GM18951 (cell line): ENCODE data around the gene ARHGAP23.
"Not testable (repeated sequence)": the region's sequence is repeated elsewhere in the genome, so short reads cannot be mapped to it uniquely, and the experiment has no call there.

Experiments
- POLR2A ChIP-seq: IDR thresholded peaks from 4 replicates; pipeline ENCODE4 v1.6.1; 2011; ENCODE audit warnings: mild to moderate bottlenecking; ENCODE audit not compliant: insufficient read length, insufficient read depth; ENCODE audit errors: extremely low read depth
- in situ Hi-C: fragments of 300-500 bp; cut with MboI; formaldehyde crosslinking; loops from one replicate; pipeline ENCODE4 v1.12.0; 2022; ENCODE audit warnings: low sequenced_read_pairs, mixed read lengths, inconsistent platforms; ENCODE audit not compliant: unreplicated experiment

The ARHGAP23 gene

GRCh38 chr17:38464723-38465390 lies 36.6 kb downstream of the ARHGAP23 start:
- TF ChIP-seq POLR2A: no peak
- in situ Hi-C loops: no loop called here

- no peak for TF ChIP-seq POLR2A
- in situ Hi-C loops: no loop called here
Observed at GRCh38 chr17:38465391-38466345, 37.4 kb downstream of the ARHGAP23 start.

GRCh38 chr17:38466346-38467315 lies 38.4 kb downstream of the ARHGAP23 start:
- in situ Hi-C loops: no loop called here
- TF ChIP-seq POLR2A: no peak

- TF ChIP-seq POLR2A: no peak
- in situ Hi-C loops: no loop called here
Observed at GRCh38 chr17:38467491-38467890, 39.2 kb downstream of the ARHGAP23 start.

GRCh38 chr17:38469875-38470274 lies 41.6 kb downstream of the ARHGAP23 start:
- in situ Hi-C loops: no loop called here
- no peak for TF ChIP-seq POLR2A

- in situ Hi-C loops: not testable (repeated sequence)
Observed at GRCh38 chr17:38471253-38471652, 43.0 kb downstream of the ARHGAP23 start.

GRCh38 chr17:38474666-38475065 lies 46.4 kb downstream of the ARHGAP23 start:
- in situ Hi-C loops: not testable (repeated sequence)

- in situ Hi-C loops: no loop called here
- TF ChIP-seq POLR2A: no peak
Observed at GRCh38 chr17:38476549-38476948, 48.3 kb downstream of the ARHGAP23 start.

- in situ Hi-C loops: not testable (repeated sequence)
Observed at GRCh38 chr17:38477417-38477816, 49.2 kb downstream of the ARHGAP23 start.

GRCh38 chr17:38477951-38478350 lies 49.7 kb downstream of the ARHGAP23 start:
- in situ Hi-C loops: not testable (repeated sequence)

- in situ Hi-C loops: not testable (repeated sequence)
Observed at GRCh38 chr17:38478667-38479066, 50.4 kb downstream of the ARHGAP23 start.

GRCh38 chr17:38482039-38482699 lies 53.9 kb downstream of the ARHGAP23 start:
- in situ Hi-C loops: not testable (repeated sequence)

GRCh38 chr17:38482700-38483043 lies 54.4 kb downstream of the ARHGAP23 start:
- in situ Hi-C loops: not testable (repeated sequence)

- in situ Hi-C loops: not testable (repeated sequence)
Observed at GRCh38 chr17:38484242-38485145, 56.2 kb downstream of the ARHGAP23 start.
